ENCODE data around the gene CMTM6.
A peak's percentile ranks its signal among the peaks of the same experiment; 100 is the strongest.
"Not testable (repeated sequence)": the region's sequence is repeated elsewhere in the genome, so short reads cannot be mapped to it uniquely, and the experiment has no call there.

The CMTM6 gene

GRCh38 chr3:32471246-32471645 lies 31.4 kb downstream of the CMTM6 start:
- H3K4me3 ChIP-seq (ENCODE audit: low read depth, low read length): no peak overlapping the region
- DNase-seq (ENCODE audit: low read depth): no peak

- no peak for DNase-seq (ENCODE audit: low read depth)
- H3K4me3 ChIP-seq (ENCODE audit: low read depth, low read length): no peak overlapping the region
These were observed 32.3 kb downstream of the CMTM6 start for GRCh38 chr3:32470362-32470761.

GRCh38 chr3:32469151-32469874 lies 33.3 kb downstream of the CMTM6 start:
- no peak overlapping the region for H3K4me3 ChIP-seq (ENCODE audit: low read depth, low read length)
- DNase-seq (ENCODE audit: low read depth): peak; percentile 29

GRCh38 chr3:32467333-32468070 lies 35.1 kb downstream of the CMTM6 start:
- no peak for DNase-seq (ENCODE audit: low read depth)
- H3K4me3 ChIP-seq (ENCODE audit: low read depth, low read length): peak overlapping the region; percentile 18

- not testable (repeated sequence) for DNase-seq (ENCODE audit: low read depth); H3K4me3 ChIP-seq (ENCODE audit: low read depth, low read length)
These were observed 35.8 kb downstream of the CMTM6 start for GRCh38 chr3:32466808-32467207.

- not testable (repeated sequence) for DNase-seq (ENCODE audit: low read depth); H3K4me3 ChIP-seq (ENCODE audit: low read depth, low read length)
These were observed 37.9 kb downstream of the CMTM6 start for GRCh38 chr3:32464726-32465125.

- not testable (repeated sequence) for H3K4me3 ChIP-seq (ENCODE audit: low read depth, low read length); DNase-seq (ENCODE audit: low read depth)
These were observed 39.2 kb downstream of the CMTM6 start for GRCh38 chr3:32463415-32463814.

- not testable (repeated sequence) for DNase-seq (ENCODE audit: low read depth)
These were observed 40.3 kb downstream of the CMTM6 start for GRCh38 chr3:32462191-32462986.

GRCh38 chr3:32460817-32461496 lies 41.7 kb downstream of the CMTM6 start:
- not testable (repeated sequence) for H3K4me3 ChIP-seq (ENCODE audit: low read depth, low read length); DNase-seq (ENCODE audit: low read depth)

More at GRCh38 chr3:32462191-32462986, 40.3 kb downstream of the CMTM6 start:
- not testable (repeated sequence) for H3K4me3 ChIP-seq (ENCODE audit: low read depth, low read length)

- no peak overlapping the region for H3K4me3 ChIP-seq (ENCODE audit: low read depth, low read length)
- DNase-seq (ENCODE audit: low read depth): no peak
These were observed 42.5 kb downstream of the CMTM6 start for GRCh38 chr3:32460031-32460749.

- DNase-seq (ENCODE audit: low read depth): no peak
- no peak overlapping the region for H3K4me3 ChIP-seq (ENCODE audit: low read depth, low read length)
These were observed 43.2 kb downstream of the CMTM6 start for GRCh38 chr3:32459450-32459849.

- H3K4me3 ChIP-seq (ENCODE audit: low read depth, low read length): no peak overlapping the region
- DNase-seq (ENCODE audit: low read depth): no peak
These were observed 44.6 kb downstream of the CMTM6 start for GRCh38 chr3:32457971-32458471.

GRCh38 chr3:32456429-32457130 lies 46.1 kb downstream of the CMTM6 start:
- H3K4me3 ChIP-seq (ENCODE audit: low read depth, low read length): no peak overlapping the region
- no peak for DNase-seq (ENCODE audit: low read depth)

GRCh38 chr3:32455609-32456428 lies 46.8 kb downstream of the CMTM6 start:
- H3K4me3 ChIP-seq (ENCODE audit: low read depth, low read length): no peak overlapping the region

GRCh38 chr3:32454731-32455608 lies 47.7 kb downstream of the CMTM6 start:
- no peak for DNase-seq (ENCODE audit: low read depth)
- no peak overlapping the region for H3K4me3 ChIP-seq (ENCODE audit: low read depth, low read length)

More at GRCh38 chr3:32455609-32456428, 46.8 kb downstream of the CMTM6 start:
- no peak for DNase-seq (ENCODE audit: low read depth)

GRCh38 chr3:32454111-32454510 lies 48.5 kb downstream of the CMTM6 start:
- H3K4me3 ChIP-seq (ENCODE audit: low read depth, low read length): no peak overlapping the region
- no peak for DNase-seq (ENCODE audit: low read depth)

Measured in skeletal muscle cell (primary cell).